NCI-H524 treated with DMSO at 0.1 percent for 48 hours (cell line): ENCODE measurements around the gene PSME4.

Source experiments
- DNase-seq: peaks from one replicate; lab custom pipeline; 2025; lab: John Stamatoyannopoulos, UW

Gene PSME4, protein sequence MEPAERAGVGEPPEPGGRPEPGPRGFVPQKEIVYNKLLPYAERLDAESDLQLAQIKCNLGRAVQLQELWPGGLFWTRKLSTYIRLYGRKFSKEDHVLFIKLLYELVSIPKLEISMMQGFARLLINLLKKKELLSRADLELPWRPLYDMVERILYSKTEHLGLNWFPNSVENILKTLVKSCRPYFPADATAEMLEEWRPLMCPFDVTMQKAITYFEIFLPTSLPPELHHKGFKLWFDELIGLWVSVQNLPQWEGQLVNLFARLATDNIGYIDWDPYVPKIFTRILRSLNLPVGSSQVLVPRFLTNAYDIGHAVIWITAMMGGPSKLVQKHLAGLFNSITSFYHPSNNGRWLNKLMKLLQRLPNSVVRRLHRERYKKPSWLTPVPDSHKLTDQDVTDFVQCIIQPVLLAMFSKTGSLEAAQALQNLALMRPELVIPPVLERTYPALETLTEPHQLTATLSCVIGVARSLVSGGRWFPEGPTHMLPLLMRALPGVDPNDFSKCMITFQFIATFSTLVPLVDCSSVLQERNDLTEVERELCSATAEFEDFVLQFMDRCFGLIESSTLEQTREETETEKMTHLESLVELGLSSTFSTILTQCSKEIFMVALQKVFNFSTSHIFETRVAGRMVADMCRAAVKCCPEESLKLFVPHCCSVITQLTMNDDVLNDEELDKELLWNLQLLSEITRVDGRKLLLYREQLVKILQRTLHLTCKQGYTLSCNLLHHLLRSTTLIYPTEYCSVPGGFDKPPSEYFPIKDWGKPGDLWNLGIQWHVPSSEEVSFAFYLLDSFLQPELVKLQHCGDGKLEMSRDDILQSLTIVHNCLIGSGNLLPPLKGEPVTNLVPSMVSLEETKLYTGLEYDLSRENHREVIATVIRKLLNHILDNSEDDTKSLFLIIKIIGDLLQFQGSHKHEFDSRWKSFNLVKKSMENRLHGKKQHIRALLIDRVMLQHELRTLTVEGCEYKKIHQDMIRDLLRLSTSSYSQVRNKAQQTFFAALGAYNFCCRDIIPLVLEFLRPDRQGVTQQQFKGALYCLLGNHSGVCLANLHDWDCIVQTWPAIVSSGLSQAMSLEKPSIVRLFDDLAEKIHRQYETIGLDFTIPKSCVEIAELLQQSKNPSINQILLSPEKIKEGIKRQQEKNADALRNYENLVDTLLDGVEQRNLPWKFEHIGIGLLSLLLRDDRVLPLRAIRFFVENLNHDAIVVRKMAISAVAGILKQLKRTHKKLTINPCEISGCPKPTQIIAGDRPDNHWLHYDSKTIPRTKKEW (N-terminal part only)

DNA sequence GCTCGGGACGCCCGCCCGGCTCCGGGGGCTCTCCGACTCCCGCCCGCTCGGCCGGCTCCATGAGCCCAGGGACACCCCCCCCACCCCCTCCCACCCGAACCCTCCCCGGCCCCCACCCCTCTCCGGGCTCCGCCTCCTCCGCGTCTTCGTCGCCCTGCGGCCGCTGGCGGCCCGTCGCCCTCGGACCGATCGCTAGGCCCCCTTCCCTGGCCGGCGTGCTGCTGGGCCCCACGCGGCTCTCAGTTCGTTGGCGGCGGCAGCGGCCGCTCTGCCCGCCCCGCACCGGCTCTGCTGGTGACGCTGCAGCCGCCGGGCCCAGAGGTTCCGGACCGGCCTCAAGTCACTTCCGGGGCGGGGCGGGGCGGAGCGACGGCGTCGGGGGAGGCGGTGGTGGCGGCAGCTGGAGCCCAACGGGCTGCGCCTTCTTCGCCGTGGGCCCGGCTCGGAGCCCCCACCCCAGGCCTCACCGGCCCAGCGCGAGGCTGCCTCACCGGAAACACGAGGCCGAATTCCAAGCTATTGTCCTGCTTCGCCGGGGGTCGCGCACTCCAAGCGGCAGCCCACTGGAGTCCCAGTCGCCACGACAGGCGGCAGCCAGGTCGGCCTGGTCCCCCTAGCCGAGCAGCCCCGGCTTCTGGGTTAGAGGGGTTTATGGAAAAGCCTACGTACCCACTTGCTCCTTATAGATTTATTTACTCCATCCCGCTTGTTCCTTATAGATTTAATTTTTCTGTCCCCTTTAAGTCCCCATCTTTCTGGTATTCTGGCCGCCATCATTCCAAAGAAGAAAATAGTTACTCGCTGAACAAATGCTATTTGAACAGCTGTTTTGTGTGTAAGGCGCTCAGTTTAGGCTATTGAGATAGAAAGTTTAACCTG lies at the start of gene PSME4:
PSME4 (minus strand) TSS at position 270 of the 879 bp plus-strand sequence; CDS start at position 61, 209 bp downstream.
- DNase-seq = peak; percentile 54

DNA sequence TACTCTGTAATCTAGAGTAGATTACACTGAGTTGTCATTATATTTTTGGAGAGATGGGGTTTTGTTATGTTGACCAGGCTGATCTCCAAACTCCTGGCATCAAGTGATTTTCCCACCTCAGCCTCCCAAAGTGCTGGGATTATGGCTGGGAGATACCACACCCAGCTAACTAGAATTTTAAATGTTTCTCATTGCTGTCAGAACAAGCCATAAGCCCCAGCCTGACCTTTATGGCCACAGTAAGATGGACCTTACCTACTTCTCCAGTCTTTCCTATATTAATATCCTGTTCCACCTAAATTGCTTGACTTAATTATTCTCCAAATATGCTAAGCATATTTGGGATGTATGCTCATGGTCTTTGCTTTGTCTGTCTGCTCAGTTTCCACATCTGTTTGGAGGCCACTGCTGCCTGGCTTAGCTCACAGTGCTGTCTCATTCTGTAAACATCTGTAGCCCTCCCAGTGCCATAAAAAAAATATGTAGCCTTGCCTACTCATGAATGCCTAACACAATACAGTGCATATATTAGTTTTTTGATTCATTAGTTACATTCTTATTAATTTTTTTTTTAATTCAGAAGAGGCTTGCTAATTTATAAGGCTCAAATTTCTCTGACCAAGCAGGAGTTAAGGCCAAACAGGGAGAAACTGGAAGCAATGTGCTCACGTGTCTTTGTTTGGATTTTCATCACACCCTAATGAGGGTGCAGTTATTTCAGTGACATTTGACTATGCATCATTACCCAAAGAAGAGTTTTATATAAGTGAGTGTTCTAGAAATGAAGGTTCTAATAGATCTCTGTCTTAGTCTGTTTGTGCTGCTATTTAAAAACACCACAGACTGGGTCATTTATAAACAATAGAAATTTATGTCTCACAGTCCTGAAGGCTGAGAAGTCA lies 45.3 kb upstream of the PSME4 start:
- no peak for DNase-seq

DNA sequence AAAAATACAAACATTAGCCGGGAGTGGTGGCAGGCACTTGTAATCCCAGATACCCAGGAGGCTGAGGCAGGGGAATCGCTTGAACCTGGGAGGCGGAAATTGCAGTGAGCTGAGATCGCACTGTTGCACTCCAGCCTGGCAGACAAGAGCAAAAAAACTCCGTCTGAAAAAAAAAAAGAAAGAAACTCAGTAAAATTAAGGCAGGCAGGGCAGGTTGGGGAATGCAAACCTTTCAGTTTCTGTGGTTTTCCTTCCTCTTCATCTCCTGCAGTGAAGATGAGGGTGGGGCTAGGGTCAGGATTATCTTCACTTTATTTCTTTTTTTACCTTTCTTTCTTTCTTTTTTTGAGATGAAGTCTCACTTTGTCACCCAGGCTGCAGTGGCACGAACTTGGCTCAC lies 43.2 kb upstream of the PSME4 start:
- no peak for DNase-seq

DNA sequence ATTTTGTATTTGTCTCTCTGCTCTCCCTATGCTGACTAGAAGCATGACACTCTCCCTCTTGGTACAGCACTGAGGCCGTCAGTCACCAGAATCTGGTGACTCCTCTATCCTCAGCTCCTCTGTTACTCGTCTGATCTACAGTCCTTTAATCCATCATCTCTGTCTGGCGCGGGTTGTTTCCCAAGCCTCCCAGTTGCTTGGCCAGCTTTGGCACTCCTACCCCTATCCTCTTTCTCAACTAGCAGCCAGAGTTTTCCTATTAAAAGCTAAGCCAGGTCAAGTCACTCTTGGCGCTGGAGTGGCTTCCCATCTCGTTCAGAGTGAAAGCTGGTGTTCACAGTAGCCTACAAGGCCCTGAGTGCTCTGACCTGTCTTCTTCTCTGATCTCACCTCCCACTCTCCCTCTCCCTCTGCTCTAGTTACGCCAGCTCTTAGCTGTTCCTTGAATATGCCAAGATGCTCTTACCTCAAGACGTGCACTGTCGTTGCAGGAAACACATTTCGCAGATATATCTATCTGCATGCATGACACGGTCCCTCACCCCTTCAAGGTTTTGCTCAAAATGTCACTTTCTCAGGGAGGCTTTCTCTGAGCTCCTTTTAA lies 41.8 kb upstream of the PSME4 start:
- DNase-seq = no peak

DNA sequence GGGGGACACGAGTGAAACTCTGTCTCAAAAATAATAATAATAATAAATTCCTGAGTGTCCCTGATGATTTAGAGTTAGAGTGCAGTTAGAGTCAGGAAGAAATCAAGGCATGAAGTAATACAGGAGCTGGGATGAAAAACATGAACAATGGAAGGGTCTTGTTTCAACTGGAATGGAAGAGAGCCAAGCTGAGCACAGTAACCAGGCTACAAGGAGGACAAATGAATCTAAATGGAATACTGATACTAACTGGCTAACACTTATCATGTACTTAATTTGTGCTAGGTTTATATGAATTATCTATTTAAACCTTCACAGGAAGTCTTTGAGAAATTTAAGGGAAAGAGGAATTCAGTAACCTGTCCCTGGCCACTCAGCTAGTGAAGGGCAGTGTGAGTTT lies 38.8 kb upstream of the PSME4 start:
- DNase-seq = no peak

DNA sequence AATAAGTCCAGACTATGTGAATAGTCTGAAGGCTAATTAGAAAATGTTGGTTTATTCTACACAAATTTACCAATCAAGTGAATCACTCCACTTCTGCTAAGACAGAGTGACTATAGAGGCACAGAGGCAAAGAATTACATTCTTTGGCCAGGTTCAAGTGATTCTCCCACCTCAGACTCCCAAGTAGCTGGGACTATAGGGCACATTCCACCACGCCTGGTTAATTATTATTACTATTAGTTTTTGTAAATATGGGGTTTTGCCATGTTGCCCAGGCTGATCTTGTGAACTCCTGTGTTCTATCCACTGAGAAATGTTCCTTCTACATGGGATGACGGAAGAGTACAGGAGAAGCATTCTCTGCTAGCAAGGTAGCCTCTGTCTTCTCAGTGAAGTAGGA lies 37.6 kb upstream of the PSME4 start:
- no peak for DNase-seq

DNA sequence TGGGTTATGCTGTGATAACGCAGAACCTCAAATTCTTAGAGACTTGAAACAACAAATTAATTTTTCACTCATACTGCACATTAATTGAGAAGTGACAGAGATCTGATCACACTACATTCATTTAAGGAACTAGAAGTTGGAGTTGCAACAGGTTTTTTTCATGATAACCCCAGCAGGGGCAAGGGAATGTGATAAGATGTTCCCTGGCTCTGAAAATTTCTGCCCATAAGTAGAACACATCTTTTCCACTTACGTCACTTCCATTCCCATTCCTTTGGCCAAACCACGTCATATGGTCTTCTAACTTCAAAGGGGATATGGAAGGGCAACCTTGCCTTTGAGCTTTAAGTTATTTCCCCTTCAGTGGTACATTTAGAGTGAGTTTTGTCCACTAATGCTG lies 29.7 kb upstream of the PSME4 start:
- no peak for DNase-seq

DNA sequence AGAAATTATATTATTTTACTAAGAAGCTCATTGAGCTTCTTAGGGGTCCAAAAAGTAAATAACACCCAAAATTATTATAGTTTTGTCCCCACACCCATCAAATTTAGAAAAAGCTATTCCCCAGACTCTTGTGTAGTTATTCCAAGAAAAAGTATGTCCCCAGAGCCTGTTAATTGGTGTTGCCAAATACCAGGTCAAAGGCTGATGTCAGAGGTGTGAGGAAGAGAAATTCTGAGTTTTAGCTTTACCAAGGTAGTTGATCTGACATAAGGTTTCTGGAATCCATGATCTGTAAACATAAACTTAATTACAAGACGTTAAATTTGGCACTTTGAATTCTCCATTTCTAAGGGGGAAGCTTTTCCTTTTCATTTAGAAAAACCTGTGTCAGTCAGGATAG lies 29.3 kb upstream of the PSME4 start:
- DNase-seq = no peak

DNA sequence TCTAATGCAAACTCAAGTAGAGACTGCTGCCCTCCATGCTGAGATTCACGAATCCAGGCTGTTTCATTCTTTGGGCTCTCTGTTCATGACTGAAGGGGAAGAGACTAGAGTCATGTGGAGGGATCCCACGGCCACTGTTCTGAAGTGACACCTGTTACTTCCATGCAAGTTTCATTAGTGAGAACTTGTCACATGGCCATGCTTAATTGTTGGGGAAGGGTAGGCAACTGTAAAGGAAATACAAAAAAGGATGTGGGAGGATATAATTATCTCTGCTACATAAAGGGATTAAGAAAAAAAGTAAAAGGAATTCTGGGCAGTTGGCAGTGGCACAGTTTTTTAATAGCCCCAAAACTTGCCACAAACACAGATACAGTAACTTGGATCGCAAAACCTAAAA lies 28.0 kb upstream of the PSME4 start:
- DNase-seq = no peak

DNA sequence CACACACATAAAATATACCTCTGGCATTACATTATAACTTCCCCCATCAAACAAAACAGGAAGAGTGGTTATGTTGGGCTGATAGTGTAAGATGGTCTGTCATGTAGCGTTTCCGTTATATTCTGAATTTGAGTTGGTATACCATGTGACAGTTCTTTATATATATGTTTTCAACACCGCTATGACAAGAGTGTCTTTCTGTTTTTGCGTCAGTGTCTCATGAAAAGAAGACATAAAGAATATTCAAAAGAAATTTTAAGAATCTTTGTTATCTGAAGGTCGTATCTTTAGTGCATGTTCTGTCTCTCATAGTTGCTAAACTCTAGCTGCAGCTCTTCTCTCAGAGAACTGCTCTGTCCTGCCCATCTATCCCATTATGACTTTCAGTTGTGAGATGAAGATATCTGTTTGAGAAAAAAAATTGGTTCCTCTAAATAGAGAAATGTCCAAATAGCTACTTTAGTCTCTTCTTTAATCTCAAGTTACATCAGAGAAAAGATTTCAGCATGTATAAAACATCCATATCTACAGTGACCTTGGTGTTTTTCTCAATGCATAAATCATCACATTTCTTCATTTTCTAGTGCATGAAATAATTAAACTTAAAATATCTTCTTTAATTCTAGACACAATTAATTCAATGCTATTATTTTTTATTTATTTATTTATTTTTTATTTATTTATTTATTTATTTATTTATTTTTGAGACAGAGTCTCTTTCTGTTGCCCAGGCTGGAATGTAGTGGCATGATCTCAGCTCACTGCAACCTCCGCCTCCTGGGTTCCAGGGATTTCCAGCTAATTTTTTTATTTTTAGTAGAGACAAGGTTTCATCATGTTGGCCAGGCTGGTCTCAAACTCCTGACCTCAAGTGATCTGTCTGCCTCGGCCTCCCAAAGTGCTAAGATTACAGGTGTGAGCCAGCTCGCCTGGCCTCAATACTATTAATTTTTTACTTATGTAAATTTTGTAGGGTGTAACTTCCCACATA lies 24.3 kb upstream of the PSME4 start:
- no peak for DNase-seq

DNA sequence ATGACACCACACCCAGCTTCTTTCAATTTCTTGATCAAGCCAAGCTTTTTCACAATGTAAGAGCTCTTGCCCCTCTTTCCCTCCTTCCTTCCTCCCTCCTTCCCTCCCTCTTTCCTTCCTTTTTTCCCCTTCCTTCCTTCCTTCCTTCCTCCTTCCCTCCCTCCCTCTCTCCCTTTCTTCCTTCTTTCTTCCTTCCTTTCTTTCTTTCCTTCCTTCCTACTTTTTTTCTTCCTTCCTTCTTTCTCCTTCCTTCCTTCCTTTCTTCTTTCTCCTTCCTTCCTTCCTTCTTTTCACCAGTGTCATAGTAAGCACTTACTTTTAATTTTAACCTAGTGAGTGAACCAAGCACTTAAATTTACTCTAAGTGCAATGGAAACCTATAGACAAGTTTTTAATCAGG lies 21.2 kb upstream of the PSME4 start:
- no peak for DNase-seq

DNA sequence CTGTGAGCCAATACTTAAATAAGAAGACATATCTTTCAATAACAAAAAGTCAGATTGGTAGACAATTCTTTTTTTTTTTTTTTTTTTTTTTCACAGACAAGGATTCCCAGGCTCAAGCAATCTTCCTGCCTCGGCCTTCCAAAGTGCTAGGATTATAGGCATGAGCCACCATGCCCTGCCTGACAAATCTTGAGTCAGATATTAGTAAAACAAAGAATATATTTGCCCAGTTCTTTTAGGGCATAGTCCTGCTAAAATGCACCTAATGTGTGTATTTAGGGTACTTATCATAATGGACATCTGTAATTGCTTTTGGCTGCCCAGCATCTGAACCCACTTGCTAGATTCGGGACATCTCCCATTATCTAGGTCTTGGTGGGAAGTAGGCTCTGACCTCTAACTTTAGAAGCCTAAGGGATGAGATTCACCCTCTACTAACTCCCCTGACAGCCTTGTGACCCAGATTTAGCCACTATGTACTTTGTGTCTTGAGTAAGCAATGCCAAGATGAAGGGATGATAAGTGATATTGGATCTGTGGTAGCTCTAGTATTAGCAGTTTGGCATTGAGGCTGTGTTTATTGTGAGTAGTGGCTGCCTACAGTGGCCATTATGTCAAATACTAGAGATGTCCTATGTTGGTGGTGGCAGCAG lies 18.5 kb upstream of the PSME4 start:
- no peak for DNase-seq

DNA sequence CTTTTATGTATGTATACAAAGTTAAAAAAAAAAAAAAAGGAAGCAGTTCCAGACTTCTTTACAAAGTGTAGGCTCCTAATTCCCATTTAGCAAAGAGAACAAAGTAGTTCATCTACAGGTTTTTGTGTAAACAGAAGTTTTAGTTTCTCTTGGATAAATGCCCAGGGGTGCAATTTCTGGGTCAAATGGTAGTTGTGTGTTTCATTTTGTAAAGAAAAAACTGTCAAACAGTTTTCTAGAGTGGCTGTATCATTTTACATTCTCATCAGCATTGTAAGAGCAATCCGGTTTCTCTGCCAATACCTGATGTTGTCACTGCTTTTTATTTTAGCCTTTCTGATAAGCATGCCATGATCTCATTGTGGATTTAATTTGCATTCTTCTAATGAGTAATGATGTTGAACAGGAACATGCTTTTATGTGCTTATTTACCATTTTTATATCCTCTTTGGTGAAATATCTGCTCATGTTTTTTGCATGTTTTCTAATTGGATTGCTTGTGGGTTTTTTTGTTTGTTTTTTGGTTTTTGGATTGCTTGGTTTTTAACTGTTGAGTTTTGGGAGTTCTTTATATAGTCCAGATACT lies 16.6 kb upstream of the PSME4 start:
- DNase-seq = no peak

DNA sequence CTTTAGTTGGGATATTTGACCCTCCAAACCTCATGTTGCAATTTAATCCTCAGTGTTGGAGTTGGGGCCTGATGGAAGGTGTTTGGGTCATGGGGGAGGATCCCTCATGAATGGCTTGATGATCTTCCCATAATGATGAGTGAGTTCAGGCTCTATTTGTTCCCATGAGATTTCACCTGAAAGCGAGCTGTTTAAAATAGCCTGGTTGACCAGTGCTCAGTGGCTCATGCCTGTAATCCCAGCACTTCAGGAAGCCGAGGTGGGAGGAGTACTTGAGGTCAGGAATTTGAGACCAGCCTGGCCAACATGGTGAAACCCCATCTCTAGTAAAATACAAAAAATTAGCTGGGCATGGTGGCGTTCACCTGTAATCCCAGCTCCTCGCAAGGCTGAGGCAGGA lies 14.9 kb upstream of the PSME4 start:
- no peak for DNase-seq

DNA sequence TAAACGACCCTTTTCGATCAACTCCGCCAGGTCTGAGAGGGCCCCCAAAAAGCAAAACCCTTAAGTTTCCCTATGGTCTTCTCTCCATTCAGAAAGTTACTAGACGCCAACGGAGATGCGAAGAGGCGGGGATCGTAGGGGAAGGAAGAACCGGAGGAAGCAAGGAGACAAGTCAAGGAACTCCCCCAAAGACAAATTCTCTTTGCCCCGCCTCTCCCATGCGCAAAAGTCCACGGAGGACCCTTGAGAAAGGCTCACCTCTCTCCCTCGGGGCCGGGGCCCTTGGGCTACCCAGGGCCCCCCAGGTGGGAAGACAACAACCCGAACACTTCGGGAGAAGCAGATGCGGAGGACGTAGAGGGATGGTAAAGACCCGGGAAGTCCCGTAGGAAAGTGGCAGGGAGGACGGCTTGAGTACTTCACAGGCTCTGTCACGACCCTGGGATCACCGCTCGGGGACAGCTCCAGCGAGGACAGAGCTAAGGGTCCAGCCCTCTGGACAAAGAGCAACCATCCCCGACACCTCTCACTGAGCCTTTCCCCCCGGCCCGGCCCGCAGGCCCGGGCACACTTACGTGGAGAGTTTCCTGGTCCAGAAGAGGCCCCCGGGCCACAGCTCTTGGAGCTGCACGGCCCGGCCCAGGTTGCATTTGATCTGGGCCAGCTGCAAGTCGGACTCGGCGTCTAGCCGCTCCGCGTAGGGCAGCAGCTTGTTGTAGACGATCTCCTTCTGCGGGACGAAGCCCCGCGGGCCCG lies 647 bp downstream of the PSME4 start:
- no peak for DNase-seq

DNA sequence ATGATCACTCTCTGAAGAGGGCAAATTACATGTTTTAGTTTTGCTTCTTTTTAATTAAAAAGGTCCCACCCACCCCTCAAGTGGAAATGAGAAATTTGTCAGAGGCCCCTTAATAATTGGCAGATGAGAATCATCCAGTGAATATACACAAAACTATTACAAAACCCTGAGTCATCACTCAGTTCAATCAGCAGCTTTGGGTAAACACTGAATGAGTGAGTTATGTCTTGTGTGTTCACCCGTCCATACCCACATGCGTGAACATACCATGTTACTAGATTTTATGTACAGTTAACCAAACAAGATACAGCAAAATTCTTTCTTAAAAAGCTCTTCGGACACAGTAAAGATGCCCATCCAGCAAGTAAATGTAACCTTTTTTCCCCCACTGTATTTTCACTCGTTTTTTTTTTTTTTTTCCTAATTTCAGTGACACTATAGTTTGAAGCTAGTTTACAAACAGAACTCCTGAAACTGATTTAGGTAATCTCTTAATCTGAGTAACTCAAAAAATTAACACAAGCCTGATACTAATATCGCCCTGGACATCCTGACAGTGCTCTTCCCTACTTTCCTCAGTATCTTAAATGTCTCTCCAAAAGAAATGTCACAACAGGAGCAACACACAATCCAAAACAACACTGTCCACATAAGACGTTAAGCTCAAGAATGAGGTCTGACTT lies 1.4 kb downstream of the PSME4 start:
- DNase-seq = no peak
